Gastrocnemius medialis (tissue), 4 donors: ENCODE results near the gene ASAP2. TPM values are rescaled to one million over a fixed set of nuclear protein-coding genes. Genes with fewer than 3 reads are reported as not detected.

Source experiments
- ATAC-seq, 2 donors: fragments of 150-250 bp; one replicate each; pipeline ENCODE4 v1.9.1; 2016
- DNase-seq, 2 donors: peaks; one replicate each; pipeline ENCODE4 v3.0.0-alpha.2; 2019
- H3K27ac ChIP-seq, 4 donors: fragments of 200-600 bp; sonication (generic); 1 replicate in 1 of 4; 2 replicates in 3 of 4; pipeline ENCODE4 v1.5.1; 2016 to 2018; ENCODE audit warnings: mild to moderate bottlenecking in 2 of 4, moderate library complexity in 1 of 4
- H3K27me3 ChIP-seq, 3 donors: fragments of 200-600 bp; sonication (generic) in 2 of 3; 1 replicate in 1 of 3; 2 replicates in 2 of 3; pipeline versions ENCODE4 v1.5.1 to v1.6.0; 2016 to 2019; ENCODE audit warnings: mild to moderate bottlenecking in 1 of 3, moderate library complexity in 1 of 3
- H3K36me3 ChIP-seq, 2 donors: fragments of 200-600 bp; sonication (generic) in 1 of 2; one replicate each; pipeline ENCODE4 v1.5.1; 2017 to 2018
- H3K4me1 ChIP-seq, 2 donors: fragments of 200-600 bp; sonication (generic) in 1 of 2; one replicate each; pipeline ENCODE4 v1.5.1; 2016 to 2017; ENCODE audit warnings: mild to moderate bottlenecking in 2 of 2
- H3K4me3 ChIP-seq, 4 donors: fragments of 200-600 bp; sonication (generic) in 3 of 4; 1 replicate in 1 of 4; 2 replicates in 3 of 4; pipeline ENCODE4 v1.5.1; 2016 to 2019; ENCODE audit warnings: mild to moderate bottlenecking in 2 of 4
- H3K9me3 ChIP-seq, 3 donors: fragments of 200-600 bp; sonication (generic) in 2 of 3; 1 replicate in 1 of 3; 2 replicates in 2 of 3; pipeline ENCODE4 v1.5.1; 2016 to 2019
- POLR2A ChIP-seq, 2 donors: fragments of 450-650 bp; IDR thresholded peaks; one replicate each; pipeline ENCODE4 v1.6.1; 2017; ENCODE audit warnings: antibody characterized with exemption in 2 of 2, mild to moderate bottlenecking in 2 of 2, moderate library complexity in 2 of 2
- in situ Hi-C, 4 donors: fragments of 200-750 bp; cut with MboI; loops; one replicate each; pipeline versions ENCODE4 v1.15.0 to v1.8.0; 2017; ENCODE audit warnings: low sequenced_read_pairs in 4 of 4
- intact Hi-C: fragments of 100-400 bp; cut with DNase I; formaldehyde crosslinking; loops from one replicate; pipeline ENCODE4 v1.15.1; 2023; ENCODE audit warnings: low total_unique reads
- total RNA-seq, 4 donors: library from RNA; depleted of rRNA; stranded (reverse); fragments of >200 nt; gene quantifications; one replicate each; pipeline versions ENCODE4 v1.1.0 to v1.2.3, GENCODE V29; 2016
- TF ChIP-seq, protein P1 (sequence below), 5 experiments: fragments of 450-650 bp in 3 of 5; fragments of 200-600 bp in 2 of 5; sonication (generic) in 2 of 5; IDR thresholded peaks in 4 of 5; conservative IDR thresholded peaks in 1 of 5; 1 replicate in 4 of 5; 2 replicates in 1 of 5; pipeline ENCODE4 v1.5.1; 2016 to 2019; ENCODE audit warnings: antibody characterized with exemption in 5 of 5, mild to moderate bottlenecking in 3 of 5, moderate library complexity in 3 of 5

ASAP2 gene
- total RNA-seq, 4 donors from 2014 or later = 1.9 to 4.0 (median 3.4) TPM

GRCh38 chr2:9222239-9222892, 15.8 kb downstream of the ASAP2 start:
- in situ Hi-C loops = no loop called here
- no peak for ATAC-seq
- intact Hi-C loops = no loop called here
- H3K4me3 ChIP-seq = no peak overlapping the region
- no peaks in the 10 kb centered on the region for H3K9me3 ChIP-seq
- TF ChIP-seq, protein P1, sequence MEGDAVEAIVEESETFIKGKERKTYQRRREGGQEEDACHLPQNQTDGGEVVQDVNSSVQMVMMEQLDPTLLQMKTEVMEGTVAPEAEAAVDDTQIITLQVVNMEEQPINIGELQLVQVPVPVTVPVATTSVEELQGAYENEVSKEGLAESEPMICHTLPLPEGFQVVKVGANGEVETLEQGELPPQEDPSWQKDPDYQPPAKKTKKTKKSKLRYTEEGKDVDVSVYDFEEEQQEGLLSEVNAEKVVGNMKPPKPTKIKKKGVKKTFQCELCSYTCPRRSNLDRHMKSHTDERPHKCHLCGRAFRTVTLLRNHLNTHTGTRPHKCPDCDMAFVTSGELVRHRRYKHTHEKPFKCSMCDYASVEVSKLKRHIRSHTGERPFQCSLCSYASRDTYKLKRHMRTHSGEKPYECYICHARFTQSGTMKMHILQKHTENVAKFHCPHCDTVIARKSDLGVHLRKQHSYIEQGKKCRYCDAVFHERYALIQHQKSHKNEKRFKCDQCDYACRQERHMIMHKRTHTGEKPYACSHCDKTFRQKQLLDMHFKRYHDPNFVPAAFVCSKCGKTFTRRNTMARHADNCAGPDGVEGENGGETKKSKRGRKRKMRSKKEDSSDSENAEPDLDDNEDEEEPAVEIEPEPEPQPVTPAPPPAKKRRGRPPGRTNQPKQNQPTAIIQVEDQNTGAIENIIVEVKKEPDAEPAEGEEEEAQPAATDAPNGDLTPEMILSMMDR (IDR thresholded peaks at IDR 0.05 in 4 of 5, conservative IDR thresholded peaks at IDR 0.05 in 1 of 5) = no peak
- no peak for TF ChIP-seq POLR2A (IDR thresholded peaks at IDR 0.05)
- H3K27me3 ChIP-seq = no peaks in the 10 kb centered on the region
- DNase-seq = no peak
- peaks cover 13 to 39% of the 10 kb centered on the region in 2 donors for H3K4me1 ChIP-seq
- no peaks in the 10 kb centered on the region for H3K36me3 ChIP-seq
- peak overlapping the region; percentile 2 to 43 (median 9) for H3K27ac ChIP-seq

DNA sequence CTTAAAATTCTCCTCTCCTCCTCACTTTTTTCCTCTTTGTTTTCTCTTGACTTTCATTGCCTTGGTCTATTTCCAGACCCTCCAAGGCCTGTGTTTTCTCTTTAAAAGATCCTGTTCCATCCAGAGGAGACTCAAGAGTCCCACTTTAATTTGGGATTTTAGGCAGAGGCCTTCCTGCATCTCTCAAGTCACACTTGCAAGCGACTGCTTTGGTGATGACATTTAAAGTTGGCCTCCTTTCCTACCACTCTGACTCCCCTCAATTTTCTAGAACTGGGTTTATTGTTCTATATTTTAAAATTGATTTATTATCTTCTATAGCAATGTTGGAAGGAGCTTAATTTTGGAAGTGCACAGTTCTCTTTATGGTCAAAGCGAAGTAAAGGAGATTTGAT, 16.3 kb downstream of the ASAP2 start:
- Histone ChIP-seq H3K27ac (peak overlapping the region in 3 of 4 donors; percentile 5 to 43 (median 13)), H3K4me3 (no peak overlapping the region), H3K27me3 (no peaks in the 10 kb centered on the region), H3K4me1 (peaks cover 13 to 44% of the 10 kb centered on the region in 2 donors), H3K36me3 (no peaks in the 10 kb centered on the region), H3K9me3 (no peaks in the 10 kb centered on the region)
- TF ChIP-seq, protein P1 (IDR thresholded peaks at IDR 0.05 in 4 of 5, conservative IDR thresholded peaks at IDR 0.05 in 1 of 5) = no peak
- no peak for TF ChIP-seq POLR2A (IDR thresholded peaks at IDR 0.05)
- ATAC-seq (no peak), DNase-seq (no peak)
- in situ Hi-C loops (no loop called here), intact Hi-C loops (no loop called here)

DNA sequence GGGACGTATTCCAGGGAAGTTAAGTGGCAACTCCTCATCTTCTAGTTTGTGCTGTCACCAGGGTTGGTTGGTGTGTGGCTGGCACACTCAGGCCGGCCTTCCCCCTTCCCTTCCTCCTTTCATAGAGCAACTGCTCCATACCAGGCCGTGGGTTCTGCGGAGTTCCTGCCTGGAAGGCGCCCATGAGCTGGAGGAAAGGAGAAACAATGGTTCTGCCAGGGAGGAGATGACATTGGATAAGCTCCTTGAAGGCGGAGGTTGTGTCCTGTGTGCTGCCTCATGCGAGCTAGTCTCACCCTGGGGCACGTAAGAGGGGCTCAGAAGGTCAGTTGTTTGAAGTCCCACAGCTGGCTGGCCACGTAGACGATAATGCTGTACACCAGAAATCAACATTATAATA, 19.2 kb downstream of the ASAP2 start:
- peak overlapping the region in 3 of 4 donors; percentile 12 to 59 (median 38) for H3K27ac ChIP-seq
- no peak for ATAC-seq
- in situ Hi-C loops = no loop called here

GRCh38 chr2:9226458-9227380, 20.1 kb downstream of the ASAP2 start:
- ATAC-seq (no peak), DNase-seq (no peak)
- no peaks in the 10 kb centered on the region for H3K36me3 ChIP-seq
- no peaks in the 10 kb centered on the region for H3K9me3 ChIP-seq
- no peak overlapping the region for H3K4me3 ChIP-seq
- H3K27ac ChIP-seq = peak overlapping the region in 3 of 4 donors; percentile 12 to 59 (median 38)
- intact Hi-C loops = no loop called here
- in situ Hi-C loops = no loop called here
- H3K4me1 ChIP-seq = peaks cover 31 to 56% of the 10 kb centered on the region in 2 donors
- TF ChIP-seq, protein P1 (IDR thresholded peaks at IDR 0.05 in 4 of 5, conservative IDR thresholded peaks at IDR 0.05 in 1 of 5) = no peak
- no peak for TF ChIP-seq POLR2A (IDR thresholded peaks at IDR 0.05)
- H3K27me3 ChIP-seq = no peaks in the 10 kb centered on the region

More for the DNA sequence above, 19.2 kb downstream of the ASAP2 start:
- Histone ChIP-seq H3K36me3 (no peaks in the 10 kb centered on the region), H3K4me3 (no peak overlapping the region), H3K27me3 (no peaks in the 10 kb centered on the region), H3K9me3 (no peaks in the 10 kb centered on the region), H3K4me1 (peaks cover 26 to 49% of the 10 kb centered on the region in 2 donors)
- TF ChIP-seq, protein P1 (IDR thresholded peaks at IDR 0.05 in 4 of 5, conservative IDR thresholded peaks at IDR 0.05 in 1 of 5) = no peak
- TF ChIP-seq POLR2A (IDR thresholded peaks at IDR 0.05) = no peak
- DNase-seq = no peak
- intact Hi-C loops = no loop called here
